Kidney capillary endothelial cell (primary cell): ENCODE data around the gene PDIA2.
A peak's percentile ranks its signal among the peaks of the same experiment; 100 is the strongest.
"Not testable (repeated sequence)": the region's sequence is repeated elsewhere in the genome, so short reads cannot be mapped to it uniquely, and the experiment has no call there.

Experiments
- DNase-seq: peaks from one replicate; pipeline ENCODE4 v3.0.0-alpha.2; 2018; ENCODE audit warnings: low spot score

The PDIA2 gene, protein sequence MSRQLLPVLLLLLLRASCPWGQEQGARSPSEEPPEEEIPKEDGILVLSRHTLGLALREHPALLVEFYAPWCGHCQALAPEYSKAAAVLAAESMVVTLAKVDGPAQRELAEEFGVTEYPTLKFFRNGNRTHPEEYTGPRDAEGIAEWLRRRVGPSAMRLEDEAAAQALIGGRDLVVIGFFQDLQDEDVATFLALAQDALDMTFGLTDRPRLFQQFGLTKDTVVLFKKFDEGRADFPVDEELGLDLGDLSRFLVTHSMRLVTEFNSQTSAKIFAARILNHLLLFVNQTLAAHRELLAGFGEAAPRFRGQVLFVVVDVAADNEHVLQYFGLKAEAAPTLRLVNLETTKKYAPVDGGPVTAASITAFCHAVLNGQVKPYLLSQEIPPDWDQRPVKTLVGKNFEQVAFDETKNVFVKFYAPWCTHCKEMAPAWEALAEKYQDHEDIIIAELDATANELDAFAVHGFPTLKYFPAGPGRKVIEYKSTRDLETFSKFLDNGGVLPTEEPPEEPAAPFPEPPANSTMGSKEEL

DNA sequence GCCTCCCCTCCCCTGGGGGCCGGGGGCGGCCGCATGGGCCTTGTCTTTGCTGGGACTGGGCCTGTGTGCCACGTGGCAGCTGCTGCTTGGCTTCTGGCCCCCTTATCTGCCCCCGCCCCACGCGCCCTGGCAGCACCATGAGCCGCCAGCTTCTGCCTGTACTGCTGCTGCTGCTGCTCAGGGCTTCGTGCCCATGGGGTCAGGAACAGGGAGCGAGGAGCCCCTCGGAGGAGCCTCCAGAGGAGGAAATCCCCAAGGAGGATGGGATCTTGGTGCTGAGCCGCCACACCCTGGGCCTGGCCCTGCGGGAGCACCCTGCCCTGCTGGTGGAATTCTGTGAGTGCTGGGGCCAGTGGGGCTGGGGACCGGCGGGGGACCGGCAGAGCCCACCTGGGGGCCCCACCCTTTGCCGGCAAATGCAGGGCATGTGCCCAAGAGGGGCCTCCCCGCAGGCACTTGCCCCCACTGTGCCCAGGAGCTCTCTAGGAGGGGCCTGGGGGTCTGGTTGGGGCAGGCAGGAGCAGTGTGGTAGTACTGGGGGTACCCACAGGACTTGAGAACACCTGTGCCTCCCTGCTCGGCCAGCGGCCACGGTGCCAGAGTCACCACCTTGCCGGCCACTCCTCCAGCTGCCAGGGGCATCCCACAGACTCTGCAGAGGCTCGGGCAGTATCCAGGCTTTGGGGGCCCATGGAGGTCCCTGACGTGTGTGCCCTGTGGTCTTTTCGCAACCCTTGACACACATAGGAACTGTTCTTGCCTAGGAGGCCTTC lies at the start of gene PDIA2:
Gene PDIA2, plus strand, starts transcription at position 132 of the 773 bp plus-strand sequence. Its CDS starts 6 bp downstream, at position 138.
- no peak for DNase-seq

DNA sequence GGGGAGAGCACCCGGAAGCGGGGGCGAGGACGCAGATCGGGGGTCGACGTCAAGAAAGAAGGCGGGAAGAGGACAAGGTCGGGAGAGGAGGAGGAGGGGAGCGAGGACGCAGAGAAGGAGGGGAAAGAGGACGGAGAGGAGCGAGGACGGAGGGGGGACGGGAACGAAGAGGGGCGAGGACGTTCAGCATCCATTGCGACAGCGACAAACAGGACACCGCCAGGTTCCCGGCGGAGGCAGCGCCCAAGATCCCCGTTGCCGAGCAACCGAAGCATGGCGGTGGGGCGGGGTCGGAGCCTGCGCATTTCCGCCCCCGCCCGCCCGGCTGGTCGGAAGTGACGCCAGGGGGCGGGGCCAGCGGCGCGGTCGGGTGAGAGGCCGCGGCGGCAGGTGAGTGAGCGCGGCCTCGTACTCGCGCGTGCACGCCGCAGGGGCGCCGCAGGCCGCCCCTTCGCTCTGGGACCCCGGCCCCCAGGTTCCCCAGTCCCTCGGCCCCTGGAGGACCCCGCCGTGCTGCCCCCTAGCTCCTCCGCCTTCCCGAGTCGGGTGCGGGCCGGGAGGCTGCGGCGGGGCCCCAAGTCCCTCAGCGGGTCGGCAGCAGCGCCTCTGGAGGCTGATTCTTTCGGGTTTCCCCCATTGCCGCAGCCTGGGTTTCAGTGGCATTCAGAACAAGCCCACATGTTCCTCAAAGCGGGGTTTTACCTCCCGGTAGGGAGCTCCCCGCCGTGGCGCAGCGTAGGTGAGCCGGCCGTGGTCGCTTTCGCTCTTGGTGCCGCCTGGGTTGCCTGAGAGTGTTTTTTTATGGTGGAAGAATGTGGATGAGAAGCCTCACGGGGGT lies 48.3 kb upstream of the PDIA2 start, which contains the start of gene FAM234A:
Gene FAM234A, plus strand, starts transcription at position 354 of the 838 bp plus-strand sequence. CDS start 19,593 bp downstream, outside the sequence.
- DNase-seq = peak; percentile 89

DNA sequence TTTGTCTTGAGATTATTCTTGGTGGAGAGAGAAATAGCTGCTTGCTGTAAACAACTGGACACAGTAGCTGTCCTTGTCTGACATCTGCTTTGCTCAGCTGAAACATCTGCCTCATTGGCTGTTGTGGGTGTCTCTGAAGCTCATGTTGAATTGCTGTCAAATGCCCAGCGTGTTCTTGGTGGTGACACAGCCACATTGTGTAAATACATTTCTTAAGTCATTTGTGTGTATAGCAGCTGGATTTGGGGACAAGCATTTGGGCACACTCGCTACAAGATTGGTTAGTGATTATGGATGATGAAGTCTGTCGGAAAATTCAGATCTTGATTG lies 43.1 kb upstream of the PDIA2 start:
- DNase-seq = no peak

DNA sequence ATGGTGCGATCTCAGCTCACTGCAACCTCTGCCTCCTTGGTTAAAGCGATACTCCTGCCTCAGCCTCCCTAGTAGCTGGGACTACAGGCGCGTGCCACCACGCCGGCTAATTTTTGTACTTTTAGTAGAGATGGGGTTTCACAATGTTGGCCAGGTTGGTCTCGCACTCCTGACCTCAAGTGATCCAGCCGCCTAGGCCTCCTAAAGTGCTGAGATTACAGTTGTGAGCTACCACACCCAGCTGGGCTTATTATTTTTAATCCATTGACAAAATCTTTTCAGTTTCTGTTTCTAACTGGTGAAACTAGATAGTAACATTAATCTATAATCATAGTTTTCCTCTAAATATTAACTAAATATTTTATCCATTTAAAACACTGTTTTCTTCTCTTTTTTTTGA lies 42.4 kb upstream of the PDIA2 start:
- DNase-seq = no peak

DNA sequence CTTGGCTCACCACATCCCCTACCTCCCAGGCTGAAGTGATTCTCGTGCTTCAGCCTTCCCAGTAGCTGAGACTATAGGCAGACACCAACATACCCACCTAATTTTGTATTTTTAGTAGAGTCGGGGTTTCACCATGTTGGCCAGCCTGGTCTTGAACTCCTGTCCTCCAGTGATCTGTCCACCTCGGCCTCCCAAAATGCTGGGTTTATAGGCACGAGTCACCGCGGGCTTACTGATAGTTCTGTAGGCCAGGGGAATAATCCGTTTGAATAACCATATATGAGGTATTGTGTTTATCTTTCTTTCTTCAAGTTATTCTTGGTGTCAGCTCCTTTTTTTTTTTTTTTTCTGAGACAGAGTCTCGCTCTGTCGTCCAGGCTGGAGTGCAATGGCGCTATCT lies 40.7 kb upstream of the PDIA2 start:
- DNase-seq = no peak

DNA sequence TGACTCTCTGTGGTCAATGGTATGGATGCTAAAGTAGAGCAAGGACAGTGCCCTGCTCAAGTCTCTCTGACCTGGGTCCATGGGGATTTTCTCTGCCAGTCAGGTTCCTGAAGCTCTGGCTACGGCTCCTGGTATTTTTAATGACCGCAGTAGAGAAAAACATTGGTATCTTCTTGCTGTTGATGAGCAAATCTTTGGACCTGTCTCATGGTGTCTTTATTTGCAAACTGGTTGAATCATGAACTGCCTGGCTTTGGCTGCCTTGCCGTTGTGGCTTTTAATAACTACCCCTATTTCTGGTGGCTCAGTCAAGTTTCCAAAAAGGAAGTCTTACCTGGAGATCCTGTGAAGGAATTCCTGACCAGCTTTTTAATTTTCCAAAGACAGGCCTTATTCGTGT lies 39.6 kb upstream of the PDIA2 start:
- no peak for DNase-seq

DNA sequence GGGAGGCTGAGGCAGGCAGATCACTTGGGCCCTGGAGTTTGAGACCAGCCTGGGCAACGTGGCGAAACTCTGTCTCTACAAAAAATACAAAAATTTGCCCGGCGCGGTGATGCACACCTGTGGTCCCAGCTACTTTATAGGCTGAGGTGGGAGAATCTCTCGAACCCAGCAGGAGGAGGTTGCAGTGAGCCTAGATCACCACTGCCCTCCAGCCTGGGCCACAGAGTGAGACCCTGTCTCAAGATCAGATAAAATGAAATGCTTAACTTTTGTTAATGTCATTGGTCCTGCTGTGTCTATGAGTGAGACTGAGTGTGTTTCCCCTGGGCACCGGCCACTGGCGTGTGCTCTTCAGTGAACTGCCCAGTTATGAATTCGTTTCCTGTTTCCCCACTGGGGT lies 37.9 kb upstream of the PDIA2 start:
- no peak for DNase-seq

DNA sequence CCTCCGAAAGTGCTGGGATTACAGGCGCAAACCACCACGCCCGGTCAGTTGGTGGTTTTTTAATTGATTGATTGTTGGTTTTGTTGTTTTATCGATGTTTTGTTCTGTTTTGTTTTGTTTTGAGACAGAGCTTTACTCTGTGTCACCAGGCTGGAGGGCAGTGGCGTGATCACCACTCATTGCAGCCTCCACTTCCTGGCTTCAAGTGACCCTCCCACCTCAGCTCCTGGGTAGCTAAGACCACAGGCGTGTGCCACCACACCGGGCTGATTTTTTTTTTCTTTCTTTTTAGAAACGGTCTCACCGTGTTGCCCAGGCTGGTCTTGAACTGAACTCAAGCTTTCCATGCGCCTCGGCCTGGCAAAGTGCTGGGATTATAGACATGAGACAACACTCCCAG lies 35.9 kb upstream of the PDIA2 start:
- DNase-seq = no peak

DNA sequence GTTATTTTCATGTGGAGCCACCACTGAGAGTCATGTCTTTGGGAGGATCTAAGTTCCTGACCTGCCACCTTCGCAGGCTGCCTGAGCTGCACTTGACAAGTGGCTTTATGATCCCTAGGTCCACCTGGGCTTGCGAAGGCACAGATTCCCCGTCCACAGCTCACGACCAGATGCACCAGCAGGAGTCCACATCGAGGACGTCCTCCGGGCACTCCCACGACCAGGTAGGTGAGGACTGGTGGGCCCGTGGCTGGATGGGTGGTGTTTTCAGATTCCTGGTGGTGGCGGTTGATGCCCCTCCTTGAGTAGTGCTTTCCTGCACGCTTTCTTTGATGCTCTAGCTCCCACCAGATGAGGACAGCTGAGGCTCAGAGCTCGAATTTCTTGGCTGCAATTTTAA lies 33.5 kb upstream of the PDIA2 start:
- DNase-seq = no peak

DNA sequence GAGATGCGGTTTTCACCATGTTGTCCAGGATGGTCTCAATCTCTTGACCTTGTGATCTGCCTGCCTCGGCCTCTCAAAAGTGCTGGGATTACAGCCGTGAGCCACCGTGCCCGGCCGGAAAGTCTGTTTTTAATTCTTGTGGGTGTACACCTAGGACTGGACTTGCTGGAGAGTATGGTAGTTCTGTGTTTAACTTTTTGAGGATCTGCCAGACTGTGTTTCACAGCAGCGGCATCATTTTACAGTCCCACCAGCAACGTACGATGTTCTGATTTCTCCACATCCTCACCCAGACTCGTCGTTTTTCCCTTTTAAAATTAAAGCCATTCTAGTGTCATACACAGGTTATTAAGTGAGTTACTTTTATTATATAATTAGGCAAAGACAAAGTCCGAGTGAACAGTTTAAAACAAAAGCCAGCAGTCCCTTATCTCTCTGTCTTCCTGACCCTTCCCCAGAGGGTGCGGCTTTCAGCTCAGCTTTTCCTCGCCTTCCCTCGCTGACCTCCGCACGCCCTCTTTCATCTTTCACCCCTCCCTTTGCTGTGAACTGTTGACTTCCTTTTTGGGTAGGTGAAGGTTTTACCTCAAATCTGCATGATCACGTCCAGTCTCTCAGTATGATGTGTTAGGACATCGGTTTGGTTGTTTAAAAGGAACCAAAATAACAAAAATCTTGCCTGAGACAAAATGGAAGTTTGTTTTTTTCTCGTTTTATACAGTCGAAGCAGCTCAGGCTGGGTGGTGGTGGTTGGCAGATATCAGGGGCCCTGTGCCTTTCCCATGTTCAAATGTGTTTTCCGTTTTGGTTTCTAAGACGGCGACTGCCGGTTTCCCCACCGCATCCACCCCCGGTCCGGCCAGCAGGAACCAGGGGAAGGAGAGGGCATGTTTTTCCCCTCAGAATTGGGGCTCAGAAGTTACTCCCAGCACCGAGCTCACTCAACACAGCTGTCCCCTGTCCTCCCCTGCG lies 30.3 kb upstream of the PDIA2 start:
- no peak for DNase-seq

DNA sequence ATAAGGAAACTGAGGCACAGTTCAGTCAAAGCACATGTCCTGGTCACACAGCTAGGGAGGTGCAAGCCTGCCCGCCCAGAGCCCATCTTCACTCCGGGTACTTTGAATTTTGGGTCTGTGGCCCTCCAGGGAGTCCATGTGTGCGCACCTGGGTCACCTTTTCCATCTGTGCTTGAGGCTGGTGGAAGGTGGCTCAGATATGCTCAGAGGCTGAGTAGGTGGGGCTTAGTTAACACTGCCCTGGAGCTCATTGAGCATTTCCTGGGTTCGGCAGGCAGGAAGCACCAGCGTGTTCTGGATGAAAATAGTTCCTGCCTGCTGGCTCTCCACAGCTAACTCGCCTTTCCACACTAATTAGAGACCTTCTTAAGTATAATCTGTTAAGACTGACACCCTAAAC lies 29.1 kb upstream of the PDIA2 start:
- DNase-seq = no peak

DNA sequence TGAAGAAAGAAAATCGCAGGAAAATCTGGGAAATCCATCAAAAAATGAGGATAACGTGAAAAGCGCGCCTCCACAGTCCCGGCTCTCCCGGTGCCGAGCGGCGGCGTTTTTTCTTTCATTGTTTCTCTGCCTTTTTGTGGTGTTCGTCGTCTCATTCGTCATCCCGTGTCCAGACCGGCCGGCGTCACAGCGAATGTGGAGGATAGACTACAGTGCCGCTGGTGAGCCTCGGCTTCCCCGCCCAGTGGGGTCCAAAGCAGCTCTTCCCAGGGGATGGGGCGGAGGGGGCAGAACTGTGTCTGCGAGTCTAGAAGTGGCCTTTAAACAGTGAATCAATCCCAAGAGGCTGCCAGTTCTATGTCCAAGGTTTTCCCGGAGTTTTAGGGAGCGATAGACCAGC lies 28.5 kb upstream of the PDIA2 start:
- DNase-seq = no peak

DNA sequence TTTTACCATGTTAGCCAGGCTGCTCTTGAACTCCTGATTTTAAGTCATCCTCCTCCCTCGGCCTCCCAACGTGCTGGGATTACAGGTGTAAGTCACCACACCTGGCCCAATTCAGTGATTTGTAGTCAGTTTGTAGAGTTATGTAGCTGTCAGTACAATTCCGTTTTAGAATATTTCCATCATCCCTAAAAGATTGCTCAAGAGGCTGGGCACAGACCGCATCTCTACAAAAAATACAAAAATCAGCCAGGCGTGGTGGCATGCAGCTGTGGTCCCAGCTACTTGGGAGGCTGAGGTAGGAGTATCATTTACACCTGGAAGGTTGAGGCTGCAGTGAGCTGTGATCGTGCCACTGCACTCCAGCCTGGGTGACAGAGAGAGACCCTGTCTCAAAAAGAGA lies 27.8 kb upstream of the PDIA2 start:
- DNase-seq = no peak

DNA sequence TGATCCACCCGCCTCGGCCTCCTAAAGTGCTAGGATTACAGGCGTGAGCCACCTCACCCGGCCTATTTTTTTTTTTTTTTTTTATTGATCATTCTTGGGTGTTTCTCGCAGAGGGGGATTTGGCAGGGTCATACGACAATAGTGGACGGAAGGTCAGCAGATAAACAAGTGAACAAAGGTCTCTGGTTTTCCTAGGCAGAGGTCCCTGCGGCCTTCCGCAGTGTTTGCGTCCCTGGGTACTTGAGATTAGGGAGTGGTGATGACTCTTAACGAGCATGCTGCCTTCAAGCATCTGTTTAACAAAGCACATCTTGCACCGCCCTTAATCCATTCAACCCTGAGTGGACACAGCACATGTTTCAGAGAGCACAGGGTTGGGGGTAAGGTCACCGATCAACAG lies 24.9 kb upstream of the PDIA2 start:
- not testable (repeated sequence) for DNase-seq

DNA sequence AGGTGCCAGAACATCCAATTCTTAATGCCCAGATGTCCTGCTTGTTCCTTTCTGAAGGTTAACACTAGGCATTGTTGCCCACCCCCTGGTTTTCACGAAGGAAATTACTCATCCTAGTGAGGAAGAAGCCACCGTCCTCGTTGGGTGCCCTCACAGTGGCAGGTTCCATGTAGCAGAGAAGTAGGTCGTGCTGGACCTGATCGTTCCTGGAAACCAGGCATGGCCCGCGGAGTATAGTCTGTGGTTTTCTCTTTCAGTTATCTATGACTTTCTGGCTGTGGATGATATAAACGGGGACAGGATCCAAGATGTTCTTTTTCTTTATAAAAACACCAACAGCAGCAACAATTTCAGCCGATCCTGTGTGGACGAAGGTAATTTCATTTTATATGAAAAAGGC lies 23.7 kb upstream of the PDIA2 start:
- DNase-seq = no peak

DNA sequence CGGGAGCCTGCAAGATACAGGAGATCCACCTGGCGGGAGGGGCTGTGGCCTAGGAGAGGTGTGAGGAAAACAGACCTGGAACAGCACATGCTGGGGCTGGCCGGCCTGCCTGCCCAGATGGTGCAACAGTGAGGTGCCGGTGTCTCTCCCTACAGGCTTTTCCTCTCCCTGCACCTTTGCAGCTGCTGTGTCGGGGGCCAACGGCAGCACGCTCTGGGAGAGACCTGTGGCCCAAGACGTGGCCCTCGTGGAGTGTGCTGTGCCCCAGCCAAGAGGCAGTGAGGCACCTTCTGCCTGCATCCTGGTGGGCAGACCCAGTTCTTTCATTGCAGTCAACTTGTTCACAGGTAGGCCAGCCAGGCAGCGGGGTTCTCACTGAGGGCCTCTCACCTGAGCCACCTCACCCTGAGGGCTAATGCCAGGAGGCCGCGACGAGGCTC lies 23.1 kb upstream of the PDIA2 start:
- DNase-seq = no peak

DNA sequence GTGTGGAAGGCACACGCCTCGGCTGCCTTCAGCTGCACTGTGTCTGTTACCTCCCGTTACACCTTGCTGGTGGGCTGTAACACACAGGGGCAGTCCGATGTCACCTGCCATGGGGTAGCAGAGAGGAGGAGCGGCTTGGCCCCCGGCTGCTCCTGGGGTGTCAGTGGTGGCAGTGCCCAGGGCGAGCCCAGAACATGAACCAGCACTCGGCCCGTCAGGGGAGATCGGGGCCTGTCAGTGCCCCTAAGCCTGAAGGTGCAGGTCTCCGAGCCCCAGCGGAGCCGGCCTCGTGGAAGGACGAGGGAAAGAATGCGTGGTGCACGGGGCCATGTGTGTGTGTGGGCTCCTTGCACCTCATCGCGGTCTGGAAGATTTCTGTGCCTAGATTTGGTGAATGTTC lies 22.6 kb upstream of the PDIA2 start:
- no peak for DNase-seq

DNA sequence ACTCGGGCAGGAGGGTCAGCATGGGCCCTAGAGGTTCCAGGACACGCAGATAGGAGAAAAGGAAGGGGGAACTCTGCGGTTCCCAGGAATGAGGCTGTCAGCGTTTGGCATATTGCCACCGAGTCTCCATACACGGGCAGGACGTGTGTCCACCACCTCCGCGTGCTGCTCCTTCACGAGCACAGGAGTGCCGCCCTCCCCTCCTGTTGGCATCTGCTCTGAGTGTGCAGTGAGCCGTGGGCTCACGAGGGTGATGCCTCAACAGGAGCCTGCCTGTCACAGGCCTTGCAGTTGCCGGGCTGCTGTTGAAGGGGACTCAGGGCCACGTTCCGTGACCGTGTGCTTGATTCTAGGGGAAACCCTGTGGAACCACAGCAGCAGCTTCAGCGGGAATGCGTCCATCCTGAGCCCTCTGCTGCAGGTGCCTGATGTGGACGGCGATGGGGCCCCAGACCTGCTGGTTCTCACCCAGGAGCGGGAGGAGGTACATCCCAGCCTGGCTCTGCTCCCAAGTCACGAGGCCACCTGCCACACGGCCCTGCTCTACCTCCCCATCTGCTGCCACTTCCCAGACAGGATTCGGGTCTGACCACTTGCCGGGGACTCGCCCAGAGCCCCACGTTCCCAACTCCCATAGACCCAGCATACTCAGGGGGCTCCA lies 21.8 kb upstream of the PDIA2 start:
- DNase-seq = no peak

DNA sequence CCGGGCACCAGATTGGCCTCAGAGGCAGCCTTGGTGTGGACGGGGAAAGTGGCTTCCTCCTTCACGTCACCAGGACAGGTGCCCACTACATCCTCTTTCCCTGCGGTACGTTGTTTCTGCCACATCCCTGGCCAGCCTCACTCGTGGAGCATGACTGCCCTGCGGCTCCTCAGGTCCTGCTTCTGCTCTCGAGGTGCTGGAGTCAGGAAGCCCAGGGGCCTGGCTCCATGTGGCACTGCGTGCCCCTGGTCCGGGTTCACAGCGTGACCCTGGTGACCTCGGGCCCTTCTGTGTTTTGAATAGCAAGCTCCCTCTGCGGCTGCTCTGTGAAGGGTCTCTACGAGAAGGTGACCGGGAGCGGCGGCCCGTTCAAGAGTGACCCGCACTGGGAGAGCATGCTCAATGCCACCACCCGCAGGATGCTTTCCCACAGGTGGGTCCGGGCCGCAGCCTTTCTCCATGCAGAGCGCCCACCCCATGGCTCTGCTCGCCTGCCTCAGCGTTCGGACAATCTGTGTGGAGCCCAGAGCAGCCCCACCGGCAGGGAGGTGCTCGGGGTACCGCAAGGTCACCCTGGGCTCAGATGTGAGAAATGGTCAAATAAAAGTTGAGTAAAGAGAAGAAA lies 20.7 kb upstream of the PDIA2 start:
- DNase-seq = no peak

DNA sequence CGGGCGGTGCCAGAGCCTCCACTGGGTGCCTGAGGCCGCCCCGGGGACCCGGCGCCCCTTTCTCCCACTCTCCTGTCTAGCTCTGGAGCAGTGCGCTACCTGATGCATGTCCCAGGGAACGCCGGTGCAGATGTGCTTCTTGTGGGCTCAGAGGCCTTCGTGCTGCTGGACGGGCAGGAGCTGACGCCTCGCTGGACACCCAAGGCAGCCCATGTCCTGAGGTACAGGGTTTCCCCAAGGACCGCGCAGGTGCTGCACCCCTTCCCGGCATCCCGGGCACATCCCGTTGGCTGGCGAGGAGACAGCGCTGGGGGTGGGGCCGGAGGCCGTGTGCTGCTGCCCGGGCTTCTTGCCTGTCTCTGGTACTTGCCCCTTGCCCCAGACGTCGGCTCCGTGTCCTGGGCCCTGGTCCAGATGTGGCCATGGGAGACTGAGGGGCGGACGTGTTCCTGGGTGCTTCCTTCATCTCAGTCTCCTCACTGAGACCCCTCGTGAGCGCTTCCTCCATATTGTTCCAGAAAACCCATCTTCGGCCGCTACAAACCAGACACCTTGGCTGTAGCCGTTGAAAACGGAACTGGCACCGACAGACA lies 19.7 kb upstream of the PDIA2 start:
- no peak for DNase-seq
